A549 (cell line): ENCODE measurements around the gene ACAD9. TPM values are rescaled to one million over a fixed set of nuclear protein-coding genes. Genes with fewer than 3 reads are reported as not detected.

Source experiments
- ATAC-seq, 2 experiments: fragments of 200-7000 bp in 1 of 2; fragments of >200 bp in 1 of 2; cut with Nextera tagmentation in 1 of 2; cut with Tn5 transposase in 1 of 2; 3 replicates each; pipeline versions ENCODE4 v1.8.0 to v1.9.1; 2018 to 2020; ENCODE audit warnings: mild to moderate bottlenecking in 1 of 2, moderate library complexity in 1 of 2
- CTCF ChIA-PET: fragments of 300-600 bp; sonication (Branson Sonifier 250); formaldehyde crosslinking; extraction: SDS; loops from one replicate; lab custom pipeline; 2021; ENCODE audit warnings: antibody characterized with exemption, inconsistent platforms; lab: Yijun Ruan, JAX
- POLR2A ChIA-PET: fragments of 350-600 bp; formaldehyde crosslinking; extraction: SDS; loops from one replicate; lab custom pipeline; 2021; ENCODE audit warnings: antibody characterized with exemption, inconsistent platforms; lab: Yijun Ruan, JAX
- DNase-seq, 2 experiments: peaks; one replicate each; pipeline versions ENCODE4 v3.0.0 to v3.0.0-alpha.2; 2011 to 2016; ENCODE audit warnings: low read depth in 1 of 2, low spot score in 1 of 2
- FAIRE-seq: peaks from 2 replicates; lab custom pipeline; 2011; peaks lifted over from hg19 to GRCh38; lab: Jason Lieb, UNC
- H3K27ac ChIP-seq, 2 experiments: fragments of >200 bp; sonication (Bioruptor Twin); formaldehyde crosslinking; 3 replicates each; pipeline ENCODE4 v1.5.1; 2016 to 2017
- H3K4me1 ChIP-seq: fragments of >200 bp; sonication (Bioruptor Twin); formaldehyde crosslinking; 3 replicates; pipeline ENCODE4 v1.6.1; 2016
- H3K4me2 ChIP-seq: fragments of >200 bp; sonication (Bioruptor Twin); formaldehyde crosslinking; 3 replicates; pipeline ENCODE4 v1.6.1; 2016
- H3K4me3 ChIP-seq: fragments of >200 bp; sonication (Bioruptor Twin); formaldehyde crosslinking; 3 replicates; pipeline ENCODE4 v1.5.1; 2016
- H3K9me3 ChIP-seq: fragments of >200 bp; sonication (Bioruptor Twin); formaldehyde crosslinking; 3 replicates; pipeline ENCODE4 v1.6.1; 2016
- CHD2 ChIP-seq: fragments of 150-350 bp; IDR thresholded peaks from 2 replicates; pipeline ENCODE4 v1.6.1; 2014; ENCODE audit warnings: low read length; ENCODE audit not compliant: partially characterized antibody
- E2F6 ChIP-seq: IDR thresholded peaks from 2 replicates; pipeline ENCODE4 v1.6.1; 2012; ENCODE audit warnings: low read depth, borderline replicate concordance
- EHF ChIP-seq: fragments of 250-450 bp; sonication (Bioruptor Pico); IDR thresholded peaks from 2 replicates; pipeline ENCODE4 v1.5.0; 2020; ENCODE audit warnings: mild to moderate bottlenecking
- ELK1 ChIP-seq: fragments of 150-350 bp; IDR thresholded peaks from 2 replicates; pipeline ENCODE4 v1.6.1; 2014; ENCODE audit warnings: low read depth, mild to moderate bottlenecking, low read length
- ESRRA ChIP-seq: fragments of 150-350 bp; IDR thresholded peaks from 2 replicates; pipeline ENCODE4 v1.6.1; 2014; ENCODE audit warnings: mild to moderate bottlenecking, low read length, borderline replicate concordance
- FOSL2 ChIP-seq, 2 experiments: fragments of 450-650 bp in 1 of 2; fragments of >200 bp in 1 of 2; sonication (Bioruptor Twin) in 1 of 2; formaldehyde crosslinking; IDR thresholded peaks; 2 replicates each; pipeline versions ENCODE4 v1.5.0 to v1.6.1; 2016 to 2020; ENCODE audit warnings: mild to moderate bottlenecking in 1 of 2, moderate library complexity in 1 of 2
- GATA3 ChIP-seq: IDR thresholded peaks from 2 replicates; pipeline ENCODE4 v1.6.1; 2012; ENCODE audit warnings: borderline replicate concordance
- HEYL ChIP-seq: fragments of 250-450 bp; sonication (Bioruptor Pico); IDR thresholded peaks from 2 replicates; pipeline ENCODE4 v1.8.0; 2021; ENCODE audit warnings: mild to moderate bottlenecking, moderate library complexity
- JUNB ChIP-seq: fragments of >200 bp; sonication (Bioruptor Twin); formaldehyde crosslinking; IDR thresholded peaks from 2 replicates; pipeline ENCODE4 v1.6.1; 2016
- KDM5A ChIP-seq: fragments of 200-600 bp; sonication (generic); IDR thresholded peaks from 2 replicates; pipeline ENCODE4 v1.6.1; 2016; ENCODE audit warnings: antibody characterized with exemption, mild to moderate bottlenecking
- MAZ ChIP-seq: fragments of 150-350 bp; IDR thresholded peaks from 2 replicates; pipeline ENCODE4 v1.6.1; 2014; ENCODE audit warnings: antibody characterized with exemption, low read depth, low read length, borderline replicate concordance
- POLR2A ChIP-seq: IDR thresholded peaks from 2 replicates; pipeline ENCODE4 v1.6.1; 2012; ENCODE audit warnings: mild to moderate bottlenecking, low read length
- RARB ChIP-seq: fragments of 250-450 bp; sonication (Bioruptor Pico); IDR thresholded peaks from 2 replicates; pipeline ENCODE4 v1.8.0; 2021; ENCODE audit warnings: mild to moderate bottlenecking, moderate library complexity
- REST ChIP-seq: fragments of 200-600 bp; sonication (generic); IDR thresholded peaks from 2 replicates; pipeline ENCODE4 v1.6.1; 2016; ENCODE audit warnings: antibody characterized with exemption, mild to moderate bottlenecking, moderate library complexity
- SREBF2 ChIP-seq: fragments of 450-650 bp; IDR thresholded peaks from 2 replicates; pipeline ENCODE4 v1.6.1; 2014; ENCODE audit warnings: mild to moderate bottlenecking, moderate library complexity
- TP53 ChIP-seq: fragments of 250-450 bp; sonication (Bioruptor Pico); IDR thresholded peaks from 2 replicates; pipeline ENCODE4 v1.5.0; 2021; ENCODE audit warnings: mild to moderate bottlenecking, moderate library complexity
- ZC3H11A ChIP-seq: fragments of 450-650 bp; IDR thresholded peaks from 2 replicates; pipeline ENCODE4 v1.6.1; 2014; ENCODE audit warnings: antibody characterized with exemption, mild to moderate bottlenecking
- ZSCAN20 ChIP-seq: fragments of 250-450 bp; sonication (Bioruptor Pico); IDR thresholded peaks from 2 replicates; pipeline ENCODE4 v1.8.0; 2022; ENCODE audit warnings: mild to moderate bottlenecking, moderate library complexity
- WGBS: methylation state at CpG from one replicate; pipeline ENCODE4 v1.1.6; 2017; ENCODE audit errors: missing lambda C conversion rate; 5-methylcytosine and 5-hydroxymethylcytosine counted together
- polyA plus RNA-seq, 4 experiments: library from polyadenylated mRNA; depleted of rRNA in 3 of 4; stranded (reverse); fragments of >200 nt; fragmentation: RNase III in 1 of 4; extraction: RNeasy Plus Mini Kit Qiagen cat#74134 plus additional on column Dnase treatment in 1 of 4; gene quantifications; 2 replicates in 3 of 4; 3 replicates in 1 of 4; pipeline ENCODE4 v1.2.3, GENCODE V29; 2011 to 2017
- TF ChIP-seq, protein P1 (sequence below): fragments of 250-450 bp; sonication (Bioruptor Pico); IDR thresholded peaks from 2 replicates; pipeline ENCODE4 v1.5.0; 2021; ENCODE audit warnings: mild to moderate bottlenecking, moderate library complexity, borderline replicate concordance

The ACAD9 gene
- polyA plus RNA-seq, 2 of the 4 experiments (the other 2 are of a cell fraction) = 26.1 to 29.2 TPM

GRCh38 chr3:128945041-128945877, 65.8 kb downstream of the ACAD9 start:
- CTCF ChIA-PET = no interaction called here
- DNase-seq = no peak
- no peaks in the 10 kb centered on the region for H3K9me3 ChIP-seq
- TF ChIP-seq E2F6 = no peak
- no peak for TF ChIP-seq ZSCAN20 (CRISPR knock-in tag)
- TF ChIP-seq ZC3H11A = no peak
- no peak for TF ChIP-seq FOSL2 (IDR thresholded peaks at IDR 0.05)
- no peak for TF ChIP-seq FOSL2 (CRISPR knock-in tag; IDR thresholded peaks at IDR 0.05)
- no peak for TF ChIP-seq SREBF2
- TF ChIP-seq RARB (CRISPR knock-in tag) = no peak
- TF ChIP-seq TP53 (CRISPR knock-in tag) = no peak
- TF ChIP-seq GATA3 = no peak
- no peak for TF ChIP-seq CHD2
- TF ChIP-seq MAZ = no peak
- TF ChIP-seq EHF (CRISPR knock-in tag) = no peak
- TF ChIP-seq KDM5A = no peak
- TF ChIP-seq, protein P1, sequence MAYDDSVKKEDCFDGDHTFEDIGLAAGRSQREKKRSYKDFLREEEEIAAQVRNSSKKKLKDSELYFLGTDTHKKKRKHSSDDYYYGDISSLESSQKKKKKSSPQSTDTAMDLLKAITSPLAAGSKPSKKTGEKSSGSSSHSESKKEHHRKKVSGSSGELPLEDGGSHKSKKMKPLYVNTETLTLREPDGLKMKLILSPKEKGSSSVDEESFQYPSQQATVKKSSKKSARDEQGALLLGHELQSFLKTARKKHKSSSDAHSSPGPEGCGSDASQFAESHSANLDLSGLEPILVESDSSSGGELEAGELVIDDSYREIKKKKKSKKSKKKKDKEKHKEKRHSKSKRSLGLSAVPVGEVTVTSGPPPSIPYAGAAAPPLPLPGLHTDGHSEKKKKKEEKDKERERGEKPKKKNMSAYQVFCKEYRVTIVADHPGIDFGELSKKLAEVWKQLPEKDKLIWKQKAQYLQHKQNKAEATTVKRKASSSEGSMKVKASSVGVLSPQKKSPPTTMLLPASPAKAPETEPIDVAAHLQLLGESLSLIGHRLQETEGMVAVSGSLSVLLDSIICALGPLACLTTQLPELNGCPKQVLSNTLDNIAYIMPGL = no peak
- TF ChIP-seq HEYL = no peak
- TF ChIP-seq JUNB = no peak
- no peak for TF ChIP-seq ELK1
- TF ChIP-seq POLR2A = no peak
- no peak for TF ChIP-seq ESRRA
- TF ChIP-seq, all 56 proteins: peak for 0
- POLR2A ChIA-PET = no interaction called here
- ATAC-seq = no peak
- H3K27ac ChIP-seq = no peak overlapping the region
- no peak overlapping the region for H3K4me2 ChIP-seq
- no peak for FAIRE-seq
- H3K4me1 ChIP-seq = no peaks in the 10 kb centered on the region
- H3K4me3 ChIP-seq = no peak overlapping the region
- WGBS = 69% methylated on average over 15 of the region's 21 CpGs

- CTCF ChIA-PET = interaction anchor here (0.6 to 1.5 kb wide), 2 partner anchors 24 to 176 kb away, joined by 3 to 5 read pairs; partner anchors contain the start of gene RAB43
- WGBS = 95% methylated on average over 2 of the region's 3 CpGs
- H3K4me1 ChIP-seq = no peaks in the 10 kb centered on the region
- FAIRE-seq (no peak), ATAC-seq (no peak), DNase-seq (no peak)
- H3K27ac ChIP-seq = no peak overlapping the region
- H3K9me3 ChIP-seq = no peaks in the 10 kb centered on the region
- POLR2A ChIA-PET = no interaction called here
- H3K4me3 ChIP-seq = no peak overlapping the region
- TF ChIP-seq FOSL2 (IDR thresholded peaks at IDR 0.05) = no peak
- no peak for TF ChIP-seq FOSL2 (CRISPR knock-in tag; IDR thresholded peaks at IDR 0.05)
- no peak for TF ChIP-seq REST
- no peak overlapping the region for H3K4me2 ChIP-seq
These were observed 66.4 kb downstream of the ACAD9 start for GRCh38 chr3:128945878-128946175.
